GM19328 (cell line): ENCODE measurements around the gene PSG1.
"Not testable (repeated sequence)": the region's sequence is repeated elsewhere in the genome, so short reads cannot be mapped to it uniquely, and the experiment has no call there.

Source experiments
- ATAC-seq: cut with Tn5 transposase; IDR thresholded peaks from one replicate; pipeline ENCODE4 v1.9.1; 2021; ENCODE audit warnings: mild to moderate bottlenecking, moderate library complexity; ENCODE audit not compliant: unreplicated experiment

PSG1 gene

DNA sequence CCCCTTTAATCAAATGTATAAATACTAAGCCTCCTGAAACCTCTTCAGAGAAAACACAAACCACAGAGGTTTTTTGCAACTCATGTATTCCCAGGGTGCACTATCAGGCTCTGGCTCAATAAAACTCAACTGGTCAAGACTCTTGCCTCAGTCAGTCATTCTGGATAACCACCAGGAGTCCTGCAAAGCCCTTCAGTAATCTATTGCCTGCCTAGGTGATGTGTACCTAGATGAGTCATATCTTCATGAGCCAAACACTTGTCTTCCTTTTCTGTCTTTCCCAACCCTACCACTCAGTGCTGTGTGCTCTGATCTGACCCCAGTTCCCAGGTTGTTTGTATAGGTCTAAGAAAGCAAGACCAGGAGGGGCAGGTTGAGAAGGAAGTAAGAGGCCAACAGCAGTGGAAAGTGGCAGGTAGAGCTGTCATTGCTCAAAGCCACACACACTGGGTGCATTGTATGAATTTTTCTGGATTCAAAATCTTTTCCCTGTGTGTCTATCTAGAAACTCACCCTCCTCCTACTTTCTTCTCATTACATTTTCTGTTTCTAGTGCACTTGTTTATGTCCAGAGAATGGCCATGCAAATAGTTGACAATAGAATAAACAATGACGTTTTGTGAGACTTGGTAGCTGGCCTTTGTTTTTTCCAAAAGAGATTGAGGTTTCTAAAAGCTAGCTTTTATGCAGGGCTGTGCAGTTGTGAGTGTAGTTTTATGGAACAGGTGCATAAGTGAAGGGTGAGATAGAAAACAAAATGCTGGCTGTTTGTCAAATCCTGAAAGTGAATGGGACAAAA is 48.1 kb downstream of the PSG1 start:
- ATAC-seq: no peak

DNA sequence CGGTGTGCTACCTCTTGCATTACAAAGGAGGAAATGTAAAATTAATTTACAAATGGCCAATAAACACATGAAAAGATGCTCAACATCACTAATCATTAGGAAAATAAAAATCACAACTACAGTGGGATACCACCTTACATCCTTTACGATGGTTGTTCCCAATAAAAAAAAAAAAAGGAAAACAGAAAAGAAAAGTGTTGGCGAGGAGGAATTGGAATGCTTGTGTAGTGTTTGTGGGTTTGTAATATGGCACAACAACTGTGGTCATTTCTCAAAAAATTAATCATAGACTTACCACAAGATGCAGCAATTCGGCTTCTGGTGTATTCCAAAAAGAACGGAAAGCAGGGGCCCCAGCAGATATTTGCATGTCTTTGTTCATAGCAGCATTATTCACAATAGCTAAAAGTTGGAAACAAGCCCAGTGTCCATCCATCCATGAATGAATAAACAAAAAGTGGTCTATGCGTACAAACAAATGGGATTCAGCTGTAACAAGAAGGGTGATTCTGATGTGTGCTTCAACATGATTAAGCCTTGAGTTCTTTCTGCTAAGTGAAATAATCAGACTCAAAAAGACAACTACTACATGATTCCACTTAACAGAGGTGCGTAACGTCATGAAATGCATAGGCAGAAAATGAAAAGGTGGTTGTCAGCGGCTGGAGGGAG is 58.1 kb downstream of the PSG1 start:
- ATAC-seq: not testable (repeated sequence)

DNA sequence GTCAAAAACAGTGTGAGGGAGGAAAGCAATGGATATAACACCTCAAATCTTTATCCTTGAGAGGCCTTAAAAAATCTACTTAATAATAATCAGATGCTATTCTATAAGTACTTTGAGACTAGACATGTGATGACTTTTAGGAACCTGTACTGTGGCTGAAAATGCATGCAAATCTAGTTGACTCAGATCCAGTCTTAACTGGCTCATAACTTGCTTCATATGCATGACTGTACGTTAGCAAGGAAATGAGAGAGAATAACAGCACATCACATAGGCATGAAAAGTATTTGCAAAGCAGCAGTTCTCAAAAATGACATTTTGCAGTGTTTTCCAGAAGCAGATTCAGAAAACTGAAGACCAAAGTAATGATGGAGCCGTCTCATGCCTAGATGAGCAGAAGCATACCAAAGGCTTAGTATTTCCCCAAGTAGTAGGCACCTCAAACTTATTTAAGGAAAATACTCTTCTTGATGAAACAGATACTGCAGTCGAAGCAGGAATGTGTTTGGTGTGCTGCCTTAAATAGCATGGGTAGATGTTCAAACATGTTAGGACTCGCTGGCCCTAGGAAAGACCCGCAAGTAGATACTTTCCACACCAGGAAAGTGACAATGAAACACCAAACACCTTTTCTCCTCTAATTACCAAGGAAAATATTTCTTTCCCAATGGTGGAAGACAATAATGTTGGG is 59.4 kb downstream of the PSG1 start:
- not testable (repeated sequence) for ATAC-seq

DNA sequence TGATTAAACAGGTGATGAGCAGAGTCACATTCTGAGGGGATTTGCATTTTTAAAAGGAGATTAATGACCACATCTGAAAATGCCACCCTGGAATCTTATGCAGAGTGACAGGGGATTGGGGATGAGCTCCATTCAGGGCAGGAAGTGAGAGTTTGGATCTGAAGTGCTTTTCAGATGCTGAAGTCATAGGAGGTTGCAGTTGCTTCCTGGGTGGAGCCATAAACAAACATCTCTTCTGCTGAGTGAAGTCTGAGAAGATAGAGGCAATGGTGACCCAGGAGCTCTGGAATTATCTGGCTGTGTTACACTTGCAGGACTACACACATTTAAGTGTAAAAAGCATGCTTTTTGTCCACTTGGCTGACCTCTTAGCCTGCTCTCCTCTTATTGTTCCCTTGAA is 62.6 kb downstream of the PSG1 start:
- no peak for ATAC-seq
